Osteoblast (primary cell): ENCODE data around the gene EIF5AL1. TPM values are rescaled to one million over a fixed set of nuclear protein-coding genes. Genes with fewer than 3 reads are reported as not detected.

Experiments
- DNase-seq: peaks from one replicate; pipeline ENCODE4 v3.0.0; 2011; ENCODE audit warnings: low spot score, mixed read lengths; ENCODE audit not compliant: insufficient read length; ENCODE audit errors: missing footprints
- H2AFZ ChIP-seq: 2 replicates; pipeline ENCODE4 v1.6.0; 2011; ENCODE audit warnings: mild to moderate bottlenecking, low read length
- H3K27ac ChIP-seq: 2 replicates; pipeline ENCODE4 v1.5.1; 2011; ENCODE audit warnings: mild to moderate bottlenecking, low read depth, low read length, moderate library complexity
- H3K27me3 ChIP-seq: 2 replicates; pipeline ENCODE4 v1.6.0; 2012; ENCODE audit warnings: mild to moderate bottlenecking, control low read depth, inconsistent platforms, low read length, moderate library complexity; ENCODE audit not compliant: insufficient read depth
- H3K36me3 ChIP-seq: 2 replicates; pipeline ENCODE4 v1.5.1; 2011; ENCODE audit warnings: mild to moderate bottlenecking, low read length, control low read depth, moderate library complexity; ENCODE audit not compliant: insufficient read depth
- H3K4me1 ChIP-seq: 2 replicates; pipeline ENCODE4 v1.5.1; 2011; ENCODE audit warnings: mild to moderate bottlenecking, low read length, control low read depth, moderate library complexity; ENCODE audit not compliant: insufficient read depth
- H3K4me2 ChIP-seq: 2 replicates; pipeline ENCODE4 v1.6.0; 2011; ENCODE audit warnings: mild to moderate bottlenecking, low read length; ENCODE audit not compliant: insufficient read depth
- H3K4me3 ChIP-seq: fragments of 200-600 bp; sonication (generic); 3 replicates; pipeline ENCODE4 v1.5.1; 2012; ENCODE audit warnings: mild to moderate bottlenecking, low read length, inconsistent platforms; ENCODE audit not compliant: insufficient read depth
- H3K79me2 ChIP-seq: 2 replicates; pipeline ENCODE4 v1.6.0; 2012; ENCODE audit warnings: mild to moderate bottlenecking, low read length, control low read depth, inconsistent platforms; ENCODE audit not compliant: insufficient read depth
- H3K9me3 ChIP-seq: 2 replicates; pipeline ENCODE4 v1.5.1; 2011; ENCODE audit warnings: low read depth, low read length, control low read depth
- H4K20me1 ChIP-seq: 2 replicates; pipeline ENCODE4 v1.6.0; 2012; ENCODE audit warnings: mild to moderate bottlenecking, low read length, control low read depth; ENCODE audit not compliant: insufficient read depth
- total RNA-seq: library from RNA; depleted of rRNA; stranded (reverse); fragments of >200 nt; gene quantifications from 2 replicates; pipeline ENCODE4 v1.2.3, GENCODE V29; 2012
- TF ChIP-seq, protein P1 (sequence below): IDR thresholded peaks from 2 replicates; pipeline ENCODE4 v1.5.1; 2011; ENCODE audit warnings: mild to moderate bottlenecking, low read depth, low read length, moderate library complexity; ENCODE audit errors: extremely low read depth

EIF5AL1 gene
- total RNA-seq, 1 donor = 0.72 TPM

GRCh38 chr10:79487296-79488194 is 24.8 kb upstream of the EIF5AL1 start:
- Histone ChIP-seq H3K4me2 (peak overlapping the region; percentile 68), H2AFZ (peak overlapping the region; percentile 91)
- peak; percentile 71 for DNase-seq

GRCh38 chr10:79488336-79488735 is 24.0 kb upstream of the EIF5AL1 start:
- DNase-seq = peak; percentile 97
- H3K4me3 ChIP-seq = peak overlapping the region; percentile 30
- H3K4me2 ChIP-seq = peak overlapping the region; percentile 68
- peak overlapping the region; percentile 86 for H3K27ac ChIP-seq
- peaks cover 29% of the 10 kb centered on the region for H3K4me1 ChIP-seq
- H3K36me3 ChIP-seq = no peaks in the 10 kb centered on the region
- no peaks in the 10 kb centered on the region for H4K20me1 ChIP-seq
- no peaks in the 10 kb centered on the region for H3K27me3 ChIP-seq
- no peaks in the 10 kb centered on the region for H3K79me2 ChIP-seq
- H3K9me3 ChIP-seq = no peaks in the 10 kb centered on the region
- TF ChIP-seq, protein P1, sequence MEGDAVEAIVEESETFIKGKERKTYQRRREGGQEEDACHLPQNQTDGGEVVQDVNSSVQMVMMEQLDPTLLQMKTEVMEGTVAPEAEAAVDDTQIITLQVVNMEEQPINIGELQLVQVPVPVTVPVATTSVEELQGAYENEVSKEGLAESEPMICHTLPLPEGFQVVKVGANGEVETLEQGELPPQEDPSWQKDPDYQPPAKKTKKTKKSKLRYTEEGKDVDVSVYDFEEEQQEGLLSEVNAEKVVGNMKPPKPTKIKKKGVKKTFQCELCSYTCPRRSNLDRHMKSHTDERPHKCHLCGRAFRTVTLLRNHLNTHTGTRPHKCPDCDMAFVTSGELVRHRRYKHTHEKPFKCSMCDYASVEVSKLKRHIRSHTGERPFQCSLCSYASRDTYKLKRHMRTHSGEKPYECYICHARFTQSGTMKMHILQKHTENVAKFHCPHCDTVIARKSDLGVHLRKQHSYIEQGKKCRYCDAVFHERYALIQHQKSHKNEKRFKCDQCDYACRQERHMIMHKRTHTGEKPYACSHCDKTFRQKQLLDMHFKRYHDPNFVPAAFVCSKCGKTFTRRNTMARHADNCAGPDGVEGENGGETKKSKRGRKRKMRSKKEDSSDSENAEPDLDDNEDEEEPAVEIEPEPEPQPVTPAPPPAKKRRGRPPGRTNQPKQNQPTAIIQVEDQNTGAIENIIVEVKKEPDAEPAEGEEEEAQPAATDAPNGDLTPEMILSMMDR = no peak
- H2AFZ ChIP-seq = peak overlapping the region; percentile 91

More at GRCh38 chr10:79487296-79488194, 24.8 kb upstream of the EIF5AL1 start:
- TF ChIP-seq, protein P1 = peak; percentile 58
- no peaks in the 10 kb centered on the region for H3K79me2 ChIP-seq
- peaks cover 32% of the 10 kb centered on the region for H3K4me1 ChIP-seq
- no peaks in the 10 kb centered on the region for H4K20me1 ChIP-seq
- no peaks in the 10 kb centered on the region for H3K36me3 ChIP-seq
- H3K27ac ChIP-seq = peak overlapping the region; percentile 86
- H3K27me3 ChIP-seq = no peaks in the 10 kb centered on the region
- peak overlapping the region; percentile 30 for H3K4me3 ChIP-seq
- no peaks in the 10 kb centered on the region for H3K9me3 ChIP-seq

GRCh38 chr10:79488870-79489269 is 23.5 kb upstream of the EIF5AL1 start:
- H3K4me3 ChIP-seq = no peak overlapping the region
- TF ChIP-seq, protein P1 = no peak
- no peaks in the 10 kb centered on the region for H3K36me3 ChIP-seq
- no peak overlapping the region for H2AFZ ChIP-seq
- H4K20me1 ChIP-seq = no peaks in the 10 kb centered on the region
- no peaks in the 10 kb centered on the region for H3K9me3 ChIP-seq
- no peak overlapping the region for H3K27ac ChIP-seq
- no peak overlapping the region for H3K4me2 ChIP-seq
- H3K79me2 ChIP-seq = no peaks in the 10 kb centered on the region
- no peak for DNase-seq
- no peaks in the 10 kb centered on the region for H3K27me3 ChIP-seq
- H3K4me1 ChIP-seq = peaks cover 24% of the 10 kb centered on the region

- peak overlapping the region; percentile 10 for H2AFZ ChIP-seq
- no peak overlapping the region for H3K4me3 ChIP-seq
- peaks cover 17% of the 10 kb centered on the region for H3K4me1 ChIP-seq
- H3K36me3 ChIP-seq = no peaks in the 10 kb centered on the region
- peaks cover 6% of the 10 kb centered on the region for H3K27me3 ChIP-seq
- TF ChIP-seq, protein P1 = no peak
- peak; percentile 80 for DNase-seq
- no peak overlapping the region for H3K4me2 ChIP-seq
- no peaks in the 10 kb centered on the region for H3K9me3 ChIP-seq
- H3K27ac ChIP-seq = no peak overlapping the region
- no peaks in the 10 kb centered on the region for H4K20me1 ChIP-seq
- H3K79me2 ChIP-seq = no peaks in the 10 kb centered on the region
Measured at GRCh38 chr10:79490400-79491142, 21.8 kb upstream of the EIF5AL1 start.
